IPS DF 4.7 (cell line): Measurements from ENCODE around the gene KLHL1.
A peak's percentile ranks its signal among the peaks of the same experiment; 100 is the strongest.

Experiments used
- DNase-seq: peaks from one replicate; pipeline ENCODE4 v3.0.0-alpha.2; 2013; ENCODE audit warnings: low spot score; ENCODE audit errors: extremely low read depth

The KLHL1 gene

GRCh38 chr13:70014337-70014736 lies 93.9 kb downstream of the KLHL1 start:
- DNase-seq, result no peak

GRCh38 chr13:69999875-70000274 lies 108.4 kb downstream of the KLHL1 start:
- DNase-seq, result no peak

GRCh38 chr13:69997061-69997460 lies 111.2 kb downstream of the KLHL1 start:
- DNase-seq, result no peak

- no peak for DNase-seq
Measured at GRCh38 chr13:69980799-69981198, 127.5 kb downstream of the KLHL1 start.

- DNase-seq, result no peak
Measured at GRCh38 chr13:69975496-69975895, 132.8 kb downstream of the KLHL1 start.

GRCh38 chr13:69970520-69970919 lies 137.7 kb downstream of the KLHL1 start:
- peak; percentile 16 for DNase-seq

- no peak for DNase-seq
Measured at GRCh38 chr13:69959046-69959445, 149.2 kb downstream of the KLHL1 start.

GRCh38 chr13:69956839-69957238 lies 151.4 kb downstream of the KLHL1 start:
- no peak for DNase-seq

GRCh38 chr13:69956349-69956748 lies 151.9 kb downstream of the KLHL1 start:
- no peak for DNase-seq

- no peak for DNase-seq
Measured at GRCh38 chr13:69955271-69955670, 153.0 kb downstream of the KLHL1 start.

- DNase-seq, result no peak
Measured at GRCh38 chr13:69951412-69951811, 156.8 kb downstream of the KLHL1 start.

GRCh38 chr13:69950160-69950559 lies 158.1 kb downstream of the KLHL1 start:
- no peak for DNase-seq

- DNase-seq, result no peak
Measured at GRCh38 chr13:69948016-69948415, 160.2 kb downstream of the KLHL1 start.

GRCh38 chr13:69947582-69947981 lies 160.7 kb downstream of the KLHL1 start:
- no peak for DNase-seq

- DNase-seq, result no peak
Measured at GRCh38 chr13:69946511-69946910, 161.7 kb downstream of the KLHL1 start.

GRCh38 chr13:69935043-69935442 lies 173.2 kb downstream of the KLHL1 start:
- no peak for DNase-seq

GRCh38 chr13:69928262-69928661 lies 180.0 kb downstream of the KLHL1 start:
- DNase-seq, result no peak

GRCh38 chr13:69921156-69921555 lies 187.1 kb downstream of the KLHL1 start:
- no peak for DNase-seq

GRCh38 chr13:69912630-69913029 lies 195.6 kb downstream of the KLHL1 start:
- DNase-seq, result no peak

- DNase-seq, result no peak
Measured at GRCh38 chr13:69910800-69911199, 197.5 kb downstream of the KLHL1 start.

GRCh38 chr13:69904784-69905183 lies 203.5 kb downstream of the KLHL1 start:
- DNase-seq, result no peak

GRCh38 chr13:69903081-69903480 lies 205.2 kb downstream of the KLHL1 start:
- DNase-seq, result no peak

GRCh38 chr13:69882451-69882850 lies 225.8 kb downstream of the KLHL1 start:
- no peak for DNase-seq

GRCh38 chr13:69879936-69880335 lies 228.3 kb downstream of the KLHL1 start:
- DNase-seq, result no peak
